IMR-90 (cell line): ENCODE data around the gene ICAM2. TPM values are rescaled to one million over a fixed set of nuclear protein-coding genes. Genes with fewer than 3 reads are reported as not detected.

Experiments used
- ATAC-seq: fragments of 200-7000 bp; cut with Tn5 transposase; 2 replicates; pipeline ENCODE4 v1.9.1; 2020; ENCODE audit warnings: low read depth, mild to moderate bottlenecking, moderate library complexity
- BruUV-seq: library from RNA; stranded (reverse); fragments of 400-500 nt; replicated peaks from 2 replicates; lab custom pipeline; 2021; lab: Mats Ljungman, UMichigan
- CTCF ChIA-PET: fragments of 300-600 bp; formaldehyde crosslinking; extraction: SDS; loops from one replicate; lab custom pipeline; 2021; ENCODE audit warnings: antibody characterized with exemption; lab: Yijun Ruan, JAX
- POLR2A ChIA-PET: fragments of 300-600 bp; sonication (Branson Sonifier 250); formaldehyde crosslinking; loops from one replicate; lab custom pipeline; 2022; ENCODE audit warnings: antibody characterized with exemption; ENCODE audit not compliant: unreplicated experiment; lab: Charles Lee
- DNase-seq: peaks from one replicate; pipeline ENCODE4 v3.0.0; 2013
- H2AFZ ChIP-seq: replicated peaks from 2 replicates; pipeline ENCODE3; 2013; ENCODE audit warnings: low read length, mild to moderate bottlenecking; ENCODE audit not compliant: poor library complexity
- H2AK5ac ChIP-seq: 2 replicates; pipeline ENCODE4 v1.6.1; 2013; ENCODE audit warnings: low read depth, low read length, inconsistent platforms
- H2AK9ac ChIP-seq: replicated peaks from 2 replicates; pipeline ENCODE3; 2013; ENCODE audit warnings: mild to moderate bottlenecking, low read depth, low read length, moderate library complexity; ENCODE audit not compliant: poor library complexity
- H2BK120ac ChIP-seq: 2 replicates; pipeline ENCODE4 v1.6.1; 2013; ENCODE audit warnings: low read depth, low read length, inconsistent platforms
- H2BK15ac ChIP-seq: 3 replicates; pipeline ENCODE4 v1.6.1; 2013; ENCODE audit warnings: low read depth, low read length, inconsistent platforms
- H2BK20ac ChIP-seq: 2 replicates; pipeline ENCODE4 v1.6.1; 2013; ENCODE audit warnings: low read depth, mild to moderate bottlenecking, inconsistent platforms, low read length, moderate library complexity
- H2BK5ac ChIP-seq: 2 replicates; pipeline ENCODE4 v1.6.1; 2013; ENCODE audit warnings: mild to moderate bottlenecking, low read depth, low read length, inconsistent platforms; ENCODE audit not compliant: poor library complexity, severe bottlenecking
- H3K14ac ChIP-seq: replicated peaks from 2 replicates; pipeline ENCODE4 v1.6.1; 2013; ENCODE audit warnings: low read depth, low read length, inconsistent platforms
- H3K18ac ChIP-seq: 2 replicates; pipeline ENCODE4 v1.6.1; 2013; ENCODE audit warnings: low read depth, low read length, control low read depth
- H3K23ac ChIP-seq: 2 replicates; pipeline ENCODE4 v1.6.1; 2013; ENCODE audit warnings: low read depth, low read length, inconsistent platforms
- H3K27ac ChIP-seq: 2 replicates; pipeline ENCODE4 v1.5.1; 2013; ENCODE audit warnings: mild to moderate bottlenecking, control low read depth, low read length; ENCODE audit not compliant: insufficient read depth
- H3K27me3 ChIP-seq: 2 replicates; pipeline ENCODE4 v1.6.1; 2013; ENCODE audit warnings: low read length; ENCODE audit not compliant: control insufficient read depth, insufficient read depth
- H3K36me3 ChIP-seq: 2 replicates; pipeline ENCODE4 v1.6.1; 2013; ENCODE audit warnings: low read length, mixed read lengths; ENCODE audit not compliant: control insufficient read depth, insufficient read depth
- H3K4ac ChIP-seq: 2 replicates; pipeline ENCODE4 v1.6.1; 2013; ENCODE audit warnings: low read depth, low read length, inconsistent platforms
- H3K4me1 ChIP-seq: 2 replicates; pipeline ENCODE4 v1.6.1; 2013; ENCODE audit warnings: low read length, mixed read lengths; ENCODE audit not compliant: control insufficient read depth, insufficient read depth
- H3K4me2 ChIP-seq: 2 replicates; pipeline ENCODE4 v1.6.1; 2013; ENCODE audit warnings: low read depth, mild to moderate bottlenecking, control low read depth, low read length, moderate library complexity
- H3K4me3 ChIP-seq: 2 replicates; pipeline ENCODE4 v1.5.1; 2013; ENCODE audit warnings: low read depth, mild to moderate bottlenecking, control low read depth, low read length, moderate library complexity; ENCODE audit not compliant: insufficient read depth
- H3K56ac ChIP-seq: 2 replicates; pipeline ENCODE4 v1.6.1; 2013; ENCODE audit warnings: low read length, inconsistent platforms; ENCODE audit not compliant: insufficient read depth; ENCODE audit errors: extremely low read depth
- H3K79me1 ChIP-seq, 2 experiments: 2 replicates each; pipeline ENCODE4 v1.6.1; 2013; ENCODE audit warnings: low read length in 2 of 2, inconsistent platforms in 1 of 2, low read depth in 1 of 2
- H3K9ac ChIP-seq: 2 replicates; pipeline ENCODE4 v1.6.1; 2013; ENCODE audit warnings: low read depth, low read length, control low read depth
- H3K9me1 ChIP-seq: 2 replicates; pipeline ENCODE4 v1.6.1; 2013; ENCODE audit warnings: low read length, inconsistent platforms; ENCODE audit not compliant: insufficient read depth
- H3K9me3 ChIP-seq: 2 replicates; pipeline ENCODE4 v1.6.1; 2013; ENCODE audit warnings: low read length; ENCODE audit not compliant: control insufficient read depth, insufficient read depth
- H4K20me1 ChIP-seq: 2 replicates; pipeline ENCODE4 v1.6.1; 2013; ENCODE audit warnings: low read length, inconsistent platforms; ENCODE audit not compliant: insufficient read depth
- H4K5ac ChIP-seq: 2 replicates; pipeline ENCODE4 v1.6.1; 2013; ENCODE audit warnings: mild to moderate bottlenecking, low read depth, low read length, control low read depth
- H4K8ac ChIP-seq, 2 experiments: 2 replicates each; pipeline ENCODE4 v1.6.1; 2013; ENCODE audit warnings: low read depth in 2 of 2, low read length in 2 of 2, control low read depth in 1 of 2, inconsistent platforms in 1 of 2
- H4K91ac ChIP-seq: 2 replicates; pipeline ENCODE4 v1.6.1; 2013; ENCODE audit warnings: low read depth, low read length, inconsistent platforms; ENCODE audit not compliant: insufficient read depth
- MXI1 ChIP-seq: IDR thresholded peaks from 2 replicates; pipeline ENCODE4 v1.6.1; 2012; ENCODE audit warnings: low read depth, mild to moderate bottlenecking, low read length, moderate library complexity, borderline replicate concordance
- WGBS, 2 experiments: methylation state at CpG; one replicate each; pipeline versions ENCODE4 v1.1.5 to v1.1.7; 2013; ENCODE audit warnings: missing lambda C conversion rate in 2 of 2; ENCODE audit not compliant: insufficient read length in 1 of 2; ENCODE audit errors: extremely low coverage in 2 of 2; 5-methylcytosine and 5-hydroxymethylcytosine counted together
- dilution Hi-C: fragments of 300-500 bp; cut with HindIII; formaldehyde crosslinking; loops from one replicate; pipeline ENCODE4 v1.14.3; 2018; ENCODE audit warnings: low sequenced_read_pairs; ENCODE audit not compliant: unreplicated experiment
- in situ Hi-C: fragments of 300-500 bp; cut with MboI; formaldehyde crosslinking; loops from 3 replicates; pipeline ENCODE4 v1.14.3; 2019; ENCODE audit warnings: low sequenced_read_pairs, inconsistent platforms, mixed read lengths
- intact Hi-C: fragments of 100-400 bp; cut with micrococcal nuclease; formaldehyde crosslinking; loops from 2 replicates; pipeline ENCODE4 v1.10.0; 2022
- polyA plus RNA-seq, 3 experiments: library from polyadenylated mRNA; depleted of rRNA; stranded (reverse); fragments of >200 nt; gene quantifications; 2 replicates each; pipeline ENCODE4 v1.2.3, GENCODE V29; 2012; ENCODE audit warnings: low replicate concordance in 1 of 3
- total RNA-seq: library from RNA; depleted of rRNA; stranded (reverse); fragments of >200 nt; gene quantifications from 2 replicates; pipeline ENCODE4 v1.2.3, GENCODE V29; 2012
- TF ChIP-seq, protein P1 (sequence below): fragments of 150-350 bp; IDR thresholded peaks from 2 replicates; pipeline ENCODE4 v1.6.1; 2016; ENCODE audit warnings: low read depth, mild to moderate bottlenecking, low read length, moderate library complexity, borderline replicate concordance

The ICAM2 gene
- total and polyA plus RNA-seq, 2 of the 4 experiments (the other 2 are of a cell fraction): 0.12 TPM; not detected in 1

DNA sequence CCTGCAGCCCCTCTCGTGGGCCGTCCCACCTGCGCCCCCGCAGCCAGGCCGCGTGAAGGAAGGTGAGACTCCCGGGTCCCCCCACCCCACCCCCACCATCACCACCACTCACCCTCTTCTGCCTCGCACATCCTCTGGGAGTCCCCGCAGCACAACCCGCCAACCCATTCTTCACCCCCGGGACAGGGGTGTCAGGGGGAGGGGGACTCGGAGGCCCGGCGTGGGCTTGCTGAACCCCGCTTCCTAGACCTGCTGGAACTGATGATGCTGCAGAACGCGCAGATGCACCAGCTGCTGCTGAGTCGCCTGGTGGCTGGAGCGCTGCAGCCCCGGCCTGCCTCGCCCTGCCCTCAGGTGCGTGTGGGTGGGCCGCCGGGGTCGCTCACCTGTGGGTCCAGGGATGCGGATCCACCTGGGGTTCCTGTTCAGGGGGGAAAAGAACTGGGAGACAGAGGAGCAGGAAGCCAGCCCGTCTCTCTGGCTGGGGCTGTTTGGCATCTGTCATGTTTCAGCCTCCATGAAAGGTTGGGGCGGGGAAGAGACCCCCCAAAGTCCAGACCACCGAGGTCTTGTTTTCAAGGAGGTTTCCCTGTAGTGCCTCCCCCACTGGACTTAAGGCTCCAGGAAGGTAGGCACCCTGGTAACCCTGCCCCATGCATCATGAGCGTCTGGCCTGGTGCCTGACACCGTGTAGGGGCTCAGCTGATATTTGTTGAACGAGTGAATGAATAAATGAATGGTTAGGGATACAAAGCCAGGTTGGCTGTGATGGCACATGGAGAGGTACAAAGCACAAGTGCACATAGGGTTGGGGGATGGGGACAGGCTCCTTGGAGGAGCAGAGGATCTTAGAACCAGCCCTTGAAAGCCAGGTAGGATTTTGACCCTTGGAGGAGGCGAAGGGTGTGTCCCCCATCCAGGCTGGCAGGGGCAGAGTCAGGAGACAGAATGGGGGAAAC, 21.4 kb downstream of the ICAM2 start (continued):
- TF ChIP-seq, protein P1, sequence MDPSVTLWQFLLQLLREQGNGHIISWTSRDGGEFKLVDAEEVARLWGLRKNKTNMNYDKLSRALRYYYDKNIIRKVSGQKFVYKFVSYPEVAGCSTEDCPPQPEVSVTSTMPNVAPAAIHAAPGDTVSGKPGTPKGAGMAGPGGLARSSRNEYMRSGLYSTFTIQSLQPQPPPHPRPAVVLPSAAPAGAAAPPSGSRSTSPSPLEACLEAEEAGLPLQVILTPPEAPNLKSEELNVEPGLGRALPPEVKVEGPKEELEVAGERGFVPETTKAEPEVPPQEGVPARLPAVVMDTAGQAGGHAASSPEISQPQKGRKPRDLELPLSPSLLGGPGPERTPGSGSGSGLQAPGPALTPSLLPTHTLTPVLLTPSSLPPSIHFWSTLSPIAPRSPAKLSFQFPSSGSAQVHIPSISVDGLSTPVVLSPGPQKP: no peak

DNA sequence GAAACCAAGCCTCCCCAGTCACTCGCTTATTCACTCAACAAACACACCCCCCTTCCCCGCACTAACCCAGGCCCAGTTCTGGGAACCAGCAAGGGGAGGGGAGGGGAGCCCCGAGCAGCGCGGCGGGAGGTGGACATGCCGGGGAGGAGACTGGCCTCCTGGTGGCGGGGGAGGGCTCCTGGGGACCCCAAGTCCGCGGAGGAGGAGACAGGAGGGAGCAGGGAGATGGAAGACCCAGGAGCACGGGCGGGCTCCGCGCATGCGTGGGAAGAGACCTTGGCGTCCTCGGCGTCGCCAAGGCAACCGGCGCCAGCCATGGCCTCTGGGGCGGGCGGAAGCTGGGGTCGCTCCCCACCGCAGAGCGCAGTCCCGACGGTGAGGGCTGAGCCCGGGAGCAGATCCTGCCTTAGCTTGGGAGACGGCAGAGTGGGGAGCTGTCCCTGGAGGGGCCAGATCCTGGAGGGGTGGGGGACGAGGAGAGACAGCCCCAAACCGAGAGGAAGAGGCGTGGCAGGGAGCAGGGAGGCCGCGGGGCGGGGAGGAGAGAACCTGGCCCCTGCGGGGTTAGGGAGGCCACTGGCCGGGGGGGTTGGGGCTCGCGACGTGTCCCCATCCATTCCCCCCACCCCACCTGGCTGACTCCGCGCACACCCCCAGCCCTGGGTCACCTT, 22.2 kb downstream of the ICAM2 start, which contains the start of gene PRR29:
PRR29 (plus strand) TSS at position 302 of the 671 bp plus-strand sequence; CDS start at position 316, 14 bp downstream.
- peaks cover 9% of the 10 kb centered on the region for H3K9me1 ChIP-seq
- H2AK9ac ChIP-seq: no peak within 1 kb of the TSS
- dilution Hi-C loops: no loop called here
- CTCF ChIA-PET: no interaction called here
- DNase-seq (peak; percentile 31), ATAC-seq (peak; percentile 98)
- POLR2A ChIA-PET: no interaction called here
- no TSS peak for BruUV-seq
- H3K27ac ChIP-seq: no peak within 1 kb of the TSS
- WGBS, 2 experiments: no CpG with 5 or more reads among the region's 43 CpGs
- H2BK15ac ChIP-seq: no peak within 1 kb of the TSS
- no peaks in the 10 kb centered on the region for H3K36me3 ChIP-seq
- H3K18ac ChIP-seq: peak within 1 kb of the TSS; percentile 4; the same call in 1 of the 2 replicates
- peak within 1 kb of the TSS; percentile 75 for H3K9ac ChIP-seq
- intact Hi-C loops: no loop called here
- H2AFZ ChIP-seq: peak within 1 kb of the TSS; percentile 99
- no peak within 1 kb of the TSS for H2BK20ac ChIP-seq
- H3K9me3 ChIP-seq: no peaks in the 10 kb centered on the region
- no peak within 1 kb of the TSS for H3K14ac ChIP-seq
- peak within 1 kb of the TSS in 1 of 2 experiments; percentile 86; a peak in 1 of 4 replicates for H4K8ac ChIP-seq
- H2AK5ac ChIP-seq: no peak within 1 kb of the TSS
- no peak within 1 kb of the TSS for H2BK5ac ChIP-seq
- no peak within 1 kb of the TSS for H3K4ac ChIP-seq
- no peak within 1 kb of the TSS for H3K56ac ChIP-seq
- no peaks in the 10 kb centered on the region for H3K4me1 ChIP-seq
- peak within 1 kb of the TSS; percentile 92 for H3K4me2 ChIP-seq
- no peak within 1 kb of the TSS for H4K5ac ChIP-seq
- no peaks in the 10 kb centered on the region for H3K79me1 ChIP-seq
- peaks cover 47% of the 10 kb centered on the region for H3K27me3 ChIP-seq
- H4K20me1 ChIP-seq: no peaks in the 10 kb centered on the region
- peak within 1 kb of the TSS; percentile 75 for H3K4me3 ChIP-seq
- peak within 1 kb of the TSS; percentile 34; the same call in 1 of the 2 replicates for H3K23ac ChIP-seq
- in situ Hi-C loops: no loop called here
- no peak within 1 kb of the TSS for H4K91ac ChIP-seq
- TF ChIP-seq MXI1: peak; percentile 56; the same call in 1 of the 2 replicates
- TF ChIP-seq, protein P1: no peak
- no peak within 1 kb of the TSS for H2BK120ac ChIP-seq
